Activated T-cell treated with anti-CD3 and anti-CD28 coated beads, Interleukin-2, amount 50 U/mL, for 4 hours (primary cell): ENCODE measurements around the gene MEST. TPM values are rescaled to one million over a fixed set of nuclear protein-coding genes. Genes with fewer than 3 reads are reported as not detected.

ENCODE experiments used
- ATAC-seq, 2 donors: fragments of 200-7000 bp; cut with Tn5 transposase; one replicate each; pipeline ENCODE4 v1.10.0; 2021
- DNase-seq: peaks from one replicate; pipeline ENCODE4 v3.0.0-alpha.2; 2020
- H3K27me3 Mint-ChIP-seq: one replicate; pipeline ENCODE4 v1.8.0; 2021; ENCODE audit warnings: low read depth, mixed read lengths
- H3K36me3 Mint-ChIP-seq: one replicate; pipeline ENCODE4 v1.8.0; 2022; ENCODE audit warnings: mixed read lengths; ENCODE audit not compliant: insufficient read depth
- H3K4me1 Mint-ChIP-seq: one replicate; pipeline ENCODE4 v1.8.0; 2021; ENCODE audit warnings: low read depth, mixed read lengths
- H3K4me3 Mint-ChIP-seq: one replicate; pipeline ENCODE4 v1.8.0; 2021; ENCODE audit warnings: mild to moderate bottlenecking, moderate library complexity, mixed read lengths
- H3K9me3 Mint-ChIP-seq: one replicate; pipeline ENCODE4 v1.8.0; 2021; ENCODE audit warnings: mixed read lengths
- total RNA-seq, 3 donors: library from RNA; stranded (reverse); gene quantifications; one replicate each; pipeline ENCODE4 v1.2.1, GENCODE V29; 2021

The MEST gene
- total RNA-seq, 3 donors from 2014 or later: 3.5 to 5.9 (median 5.2) TPM

DNA sequence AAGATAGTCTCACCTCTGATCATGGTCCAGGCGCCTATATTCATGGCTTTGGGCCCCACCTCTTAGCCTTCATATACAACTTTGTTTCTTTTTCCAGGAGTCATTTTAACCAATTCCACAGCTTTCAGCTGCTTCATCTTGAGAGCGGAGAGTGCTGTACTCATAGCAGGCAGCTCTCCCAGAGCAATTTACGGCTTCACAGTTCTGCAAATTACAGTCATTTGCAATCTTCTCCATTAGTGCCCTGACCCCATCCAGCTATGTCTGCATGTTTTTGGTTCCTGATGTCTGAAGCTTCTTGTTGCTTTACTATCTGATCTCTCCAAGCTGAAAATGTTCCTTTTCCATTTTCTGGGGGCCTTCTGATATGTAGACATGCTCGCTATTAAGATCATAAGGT is 18.0 kb upstream of the MEST start:
- H3K9me3 Mint-ChIP-seq: no peaks in the 10 kb centered on the region
- no peak for ATAC-seq
- H3K36me3 Mint-ChIP-seq: no peaks in the 10 kb centered on the region
- no peaks in the 10 kb centered on the region for H3K4me1 Mint-ChIP-seq
- no peak overlapping the region for H3K4me3 Mint-ChIP-seq
- peaks cover 13% of the 10 kb centered on the region for H3K27me3 Mint-ChIP-seq
- no peak for DNase-seq

DNA sequence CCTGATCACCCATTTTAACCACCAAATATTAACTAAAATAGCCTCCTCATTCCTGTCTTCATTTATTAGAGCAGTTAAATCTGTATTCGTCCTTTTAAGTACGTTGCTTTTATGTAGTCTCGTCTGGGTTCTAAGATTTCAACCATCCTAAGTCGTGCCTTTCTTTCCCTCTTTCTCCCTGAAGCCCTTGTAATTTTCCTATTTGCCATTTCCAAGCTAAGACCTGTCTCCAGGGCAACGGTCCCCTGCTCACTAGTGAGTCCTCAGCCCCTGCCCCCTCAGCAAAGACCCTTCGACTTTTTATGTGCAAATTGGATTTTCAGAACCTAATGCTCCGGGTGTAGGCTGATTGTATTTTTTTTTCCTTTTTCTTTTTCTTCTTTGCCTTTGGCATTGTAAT is 16.1 kb upstream of the MEST start:
- Mint-ChIP-seq H3K4me3 (no peak overlapping the region), H3K27me3 (peaks cover 14% of the 10 kb centered on the region)

DNA sequence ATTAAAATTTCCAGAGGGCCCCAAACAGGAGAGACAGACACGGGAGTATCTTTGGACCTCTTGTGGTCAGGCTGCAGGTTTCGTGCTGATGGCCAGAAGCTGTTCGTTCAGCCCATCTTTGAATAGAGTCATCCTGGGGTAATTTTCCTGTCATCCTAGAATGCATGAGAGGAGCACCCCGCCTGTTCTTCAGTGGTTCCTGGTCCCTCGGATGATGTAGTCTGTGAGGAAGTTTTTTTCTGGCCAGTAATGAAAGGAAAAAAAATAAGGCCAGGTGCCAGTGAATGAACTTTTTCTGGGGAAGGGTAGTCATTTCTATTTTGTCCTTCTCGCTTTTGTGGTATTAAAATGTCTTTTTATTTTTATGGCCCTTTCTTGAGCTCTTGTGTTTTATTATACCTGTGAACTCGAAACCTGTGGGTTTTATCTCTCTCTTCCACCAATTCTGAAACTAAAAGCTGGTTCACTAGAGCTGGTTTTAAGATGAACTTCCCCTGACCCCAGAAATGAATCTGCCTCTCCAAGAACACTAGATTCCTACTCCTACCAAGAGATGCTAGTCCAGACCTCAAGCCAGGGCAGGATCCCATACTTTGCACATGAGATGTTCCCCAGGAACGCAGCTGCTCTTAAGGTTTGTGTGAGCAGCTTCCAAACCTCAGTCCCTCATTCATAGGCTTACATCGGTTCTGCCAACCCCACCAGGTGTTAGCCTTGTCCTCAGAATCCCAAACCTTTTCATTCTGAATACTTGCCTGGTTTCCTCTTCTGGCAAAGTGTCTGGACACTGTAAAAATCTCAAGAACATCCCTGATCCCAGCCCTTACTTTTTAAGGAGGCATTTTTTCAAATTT is 15.4 kb upstream of the MEST start:
- Mint-ChIP-seq H3K4me1 (no peaks in the 10 kb centered on the region), H3K36me3 (no peaks in the 10 kb centered on the region), H3K9me3 (no peaks in the 10 kb centered on the region), H3K27me3 (peaks cover 12% of the 10 kb centered on the region), H3K4me3 (no peak overlapping the region)
- ATAC-seq: peak in 1 of 2 donors; percentile 48
- DNase-seq: no peak

More for the DNA sequence above, 16.1 kb upstream of the MEST start:
- Mint-ChIP-seq H3K9me3 (no peaks in the 10 kb centered on the region), H3K36me3 (no peaks in the 10 kb centered on the region), H3K4me1 (no peaks in the 10 kb centered on the region)
- no peak for ATAC-seq
- DNase-seq: no peak

DNA sequence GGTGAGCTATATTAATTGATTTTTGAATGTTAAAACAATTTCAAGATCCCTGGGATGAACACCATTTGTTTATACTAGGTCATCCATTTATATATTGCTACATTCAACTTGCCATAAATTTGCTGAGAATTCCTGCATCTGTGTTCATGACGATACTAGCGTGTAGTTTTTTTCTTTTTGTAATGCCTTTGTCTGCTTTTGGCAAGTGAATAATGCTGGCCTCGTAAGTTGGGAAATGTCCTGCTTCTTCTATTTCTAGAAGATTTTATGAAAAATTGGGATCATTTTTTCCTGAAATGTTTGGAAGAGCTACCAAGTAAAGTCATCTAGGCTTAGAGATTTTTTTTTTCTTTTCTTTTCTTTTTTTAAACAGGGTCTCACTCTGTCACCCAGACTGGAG is 12.9 kb upstream of the MEST start:
- no peak for ATAC-seq
- H3K36me3 Mint-ChIP-seq: no peaks in the 10 kb centered on the region
- H3K27me3 Mint-ChIP-seq: peaks cover 30% of the 10 kb centered on the region

DNA sequence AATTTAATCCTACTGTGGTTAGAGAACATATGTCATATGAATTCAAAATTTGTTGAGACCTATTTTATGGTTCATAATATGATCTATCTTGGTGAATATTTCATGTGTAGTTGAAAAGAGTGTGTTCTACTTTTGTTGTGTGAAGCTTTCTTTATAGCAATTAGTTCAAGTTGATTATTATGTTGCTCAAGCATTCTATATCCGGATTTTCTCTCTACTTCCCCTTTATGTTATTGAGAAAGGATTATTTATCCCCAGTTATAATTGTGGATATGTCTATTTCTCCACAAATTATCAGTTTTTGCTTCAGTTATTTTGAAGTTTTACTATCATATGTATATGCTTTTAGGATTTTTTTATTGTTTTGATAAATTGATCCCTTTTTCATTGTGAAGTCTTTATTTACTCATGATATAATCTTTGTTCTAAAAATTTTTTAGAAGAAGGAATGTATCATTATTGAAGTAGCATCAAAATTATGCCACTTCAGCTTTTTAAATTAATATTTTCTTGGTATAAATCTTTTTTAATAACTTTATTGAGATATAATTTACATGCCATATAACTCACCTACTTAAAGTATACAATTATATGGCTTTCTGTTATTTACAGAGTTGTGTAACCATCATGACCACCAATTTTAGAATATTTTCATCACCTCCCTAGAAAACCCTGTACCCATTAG is 12.0 kb upstream of the MEST start:
- Mint-ChIP-seq H3K36me3 (no peaks in the 10 kb centered on the region), H3K4me3 (no peak overlapping the region), H3K4me1 (no peaks in the 10 kb centered on the region), H3K27me3 (peaks cover 36% of the 10 kb centered on the region), H3K9me3 (no peaks in the 10 kb centered on the region)
- no peak for DNase-seq
- no peak for ATAC-seq

More for the DNA sequence above, 12.9 kb upstream of the MEST start:
- no peak for DNase-seq
- Mint-ChIP-seq H3K4me3 (no peak overlapping the region), H3K4me1 (no peaks in the 10 kb centered on the region), H3K9me3 (no peaks in the 10 kb centered on the region)

DNA sequence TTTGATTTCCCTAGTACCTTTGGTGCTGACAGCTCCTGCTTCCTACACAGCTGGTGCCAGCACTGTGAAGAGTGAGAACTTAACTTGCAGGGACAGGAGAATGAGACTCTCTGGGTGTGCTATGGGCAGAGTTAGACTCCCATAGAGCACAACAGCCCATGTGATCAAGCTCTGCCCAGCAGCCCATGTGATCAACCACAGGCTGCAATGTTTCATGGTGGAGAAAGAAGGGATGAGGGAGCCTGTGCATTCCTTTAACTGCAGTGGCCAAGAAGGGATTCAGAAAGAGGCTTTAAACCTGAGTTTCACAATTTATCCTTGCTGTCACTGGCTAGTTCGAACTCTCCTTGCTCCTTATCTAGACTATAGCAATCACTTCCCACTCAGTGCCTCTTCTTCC is 10.0 kb upstream of the MEST start:
- ATAC-seq: no peak
- H3K4me3 Mint-ChIP-seq: no peak overlapping the region
- H3K9me3 Mint-ChIP-seq: no peaks in the 10 kb centered on the region
- H3K36me3 Mint-ChIP-seq: no peaks in the 10 kb centered on the region
- peaks cover 15% of the 10 kb centered on the region for H3K4me1 Mint-ChIP-seq
- DNase-seq: no peak
- peaks cover 46% of the 10 kb centered on the region for H3K27me3 Mint-ChIP-seq

DNA sequence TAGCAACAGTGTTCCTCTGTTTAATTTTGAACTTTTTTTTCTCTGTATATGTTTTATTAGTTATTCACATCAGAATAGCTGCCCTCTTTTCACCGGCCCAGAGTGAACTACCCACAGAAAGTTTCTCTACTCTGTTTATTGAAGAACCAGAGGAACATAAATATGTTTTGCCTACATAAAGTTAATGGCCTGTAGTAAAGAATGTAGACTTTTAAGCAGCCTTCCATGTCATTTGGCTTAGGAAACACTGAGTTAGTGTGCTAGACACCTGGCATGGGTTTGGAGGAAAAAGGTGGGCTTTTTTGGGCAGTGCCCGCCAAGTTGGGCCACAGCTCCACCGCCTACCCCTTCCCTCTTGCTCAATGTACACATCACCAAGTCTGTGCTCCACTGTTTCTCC is 8.9 kb upstream of the MEST start:
- ATAC-seq (no peak), DNase-seq (no peak)
- Mint-ChIP-seq H3K4me1 (peaks cover 18% of the 10 kb centered on the region), H3K36me3 (no peaks in the 10 kb centered on the region), H3K4me3 (no peak overlapping the region), H3K9me3 (no peaks in the 10 kb centered on the region), H3K27me3 (peaks cover 51% of the 10 kb centered on the region)

DNA sequence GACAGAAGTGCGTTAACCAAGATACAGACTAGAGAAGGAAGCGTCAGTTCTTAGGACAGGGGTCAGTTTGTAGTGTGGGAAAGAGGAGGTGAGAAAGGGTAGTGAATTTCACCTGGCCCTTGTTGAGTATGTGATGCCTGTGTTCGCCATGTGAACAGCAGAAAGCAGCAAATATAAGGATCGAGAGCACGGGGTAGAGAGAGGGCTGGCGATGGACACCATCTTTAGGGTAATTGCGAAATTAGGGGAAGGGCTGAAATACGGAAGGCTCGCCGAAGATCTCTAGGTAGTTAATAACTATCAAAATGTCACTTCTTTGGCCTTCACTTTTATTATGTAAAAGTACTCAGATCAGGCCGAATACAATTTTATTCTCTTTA is 6.2 kb upstream of the MEST start:
- Mint-ChIP-seq H3K9me3 (no peaks in the 10 kb centered on the region), H3K4me3 (peak overlapping the region; percentile 83), H3K4me1 (peaks cover 18% of the 10 kb centered on the region), H3K36me3 (no peaks in the 10 kb centered on the region), H3K27me3 (peaks cover 59% of the 10 kb centered on the region)
- DNase-seq (no peak), ATAC-seq (no peak)

DNA sequence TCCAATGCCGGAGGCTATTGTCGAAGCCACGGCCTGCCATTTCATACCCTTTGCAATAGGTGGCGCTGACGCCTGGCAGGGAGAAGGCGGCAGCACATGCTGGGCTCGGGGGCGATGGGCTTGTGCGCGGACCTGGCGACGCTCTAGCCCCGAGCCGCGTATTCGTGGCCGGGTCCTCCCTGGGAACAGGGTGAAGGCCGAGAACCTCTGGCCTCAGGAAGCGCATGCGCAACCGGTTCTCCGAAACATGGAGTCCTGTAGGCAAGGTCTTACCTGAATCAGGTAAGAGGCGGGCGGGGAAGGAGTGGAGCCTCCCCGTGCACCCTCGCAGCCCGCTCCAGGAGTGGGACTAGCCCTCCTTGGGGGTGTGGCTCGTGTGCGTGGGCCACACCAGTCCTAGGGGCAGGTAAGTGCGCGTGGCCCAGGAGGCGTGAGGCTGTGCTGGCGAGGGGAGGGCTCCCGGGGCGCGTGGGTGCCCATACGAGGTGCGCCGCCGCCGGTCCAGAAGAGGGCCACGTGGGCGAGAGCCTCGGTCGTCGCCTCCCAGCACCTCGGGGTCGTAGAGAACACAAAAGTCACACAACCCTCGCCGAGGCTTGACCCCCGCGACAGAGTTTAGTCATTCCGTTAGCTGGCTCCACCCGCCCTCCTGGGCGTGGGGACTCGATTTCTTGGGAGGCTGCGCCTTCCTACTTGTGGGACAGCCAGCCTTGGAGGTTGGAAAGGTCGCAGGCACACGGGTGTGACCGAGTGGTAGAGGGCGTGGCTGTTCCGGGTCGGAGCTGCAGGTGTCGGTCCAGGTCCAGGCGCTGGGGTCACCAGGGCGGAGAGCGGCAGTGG is 5.6 kb upstream of the MEST start:
- peaks cover 63% of the 10 kb centered on the region for H3K27me3 Mint-ChIP-seq
- peaks cover 23% of the 10 kb centered on the region for H3K4me1 Mint-ChIP-seq
- ATAC-seq (peak; percentile 75 to 78), DNase-seq (peak; percentile 51)
- peak overlapping the region; percentile 83 for H3K4me3 Mint-ChIP-seq
- H3K9me3 Mint-ChIP-seq: no peaks in the 10 kb centered on the region
- no peaks in the 10 kb centered on the region for H3K36me3 Mint-ChIP-seq

DNA sequence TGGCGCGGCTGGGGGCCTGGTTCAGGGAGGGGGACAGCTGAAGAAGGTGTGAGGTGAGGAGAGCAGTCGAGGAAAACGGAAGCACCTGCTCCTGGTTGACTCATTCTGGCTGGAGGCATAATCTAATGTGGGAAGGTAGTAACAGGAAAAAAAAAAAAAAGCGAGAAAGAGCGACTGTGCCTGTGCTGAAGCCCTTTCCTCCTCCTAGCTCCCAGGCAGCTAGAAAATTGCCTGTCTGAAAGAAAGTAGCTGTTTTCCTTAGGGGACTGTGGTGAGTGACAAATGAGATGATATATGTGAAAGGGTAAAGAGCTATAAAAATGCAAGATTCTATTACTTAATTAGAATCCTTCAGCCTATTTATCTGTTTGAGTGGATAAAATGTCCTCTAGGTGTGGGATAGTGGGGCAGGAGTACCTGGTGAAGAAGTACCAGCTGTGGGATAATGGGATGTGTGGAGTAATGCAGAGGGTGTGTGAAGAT is 4.9 kb upstream of the MEST start:
- peaks cover 26% of the 10 kb centered on the region for H3K4me1 Mint-ChIP-seq
- DNase-seq (no peak), ATAC-seq (no peak)
- H3K36me3 Mint-ChIP-seq: no peaks in the 10 kb centered on the region
- peaks cover 62% of the 10 kb centered on the region for H3K27me3 Mint-ChIP-seq
- H3K9me3 Mint-ChIP-seq: no peaks in the 10 kb centered on the region
- peak overlapping the region; percentile 83 for H3K4me3 Mint-ChIP-seq

DNA sequence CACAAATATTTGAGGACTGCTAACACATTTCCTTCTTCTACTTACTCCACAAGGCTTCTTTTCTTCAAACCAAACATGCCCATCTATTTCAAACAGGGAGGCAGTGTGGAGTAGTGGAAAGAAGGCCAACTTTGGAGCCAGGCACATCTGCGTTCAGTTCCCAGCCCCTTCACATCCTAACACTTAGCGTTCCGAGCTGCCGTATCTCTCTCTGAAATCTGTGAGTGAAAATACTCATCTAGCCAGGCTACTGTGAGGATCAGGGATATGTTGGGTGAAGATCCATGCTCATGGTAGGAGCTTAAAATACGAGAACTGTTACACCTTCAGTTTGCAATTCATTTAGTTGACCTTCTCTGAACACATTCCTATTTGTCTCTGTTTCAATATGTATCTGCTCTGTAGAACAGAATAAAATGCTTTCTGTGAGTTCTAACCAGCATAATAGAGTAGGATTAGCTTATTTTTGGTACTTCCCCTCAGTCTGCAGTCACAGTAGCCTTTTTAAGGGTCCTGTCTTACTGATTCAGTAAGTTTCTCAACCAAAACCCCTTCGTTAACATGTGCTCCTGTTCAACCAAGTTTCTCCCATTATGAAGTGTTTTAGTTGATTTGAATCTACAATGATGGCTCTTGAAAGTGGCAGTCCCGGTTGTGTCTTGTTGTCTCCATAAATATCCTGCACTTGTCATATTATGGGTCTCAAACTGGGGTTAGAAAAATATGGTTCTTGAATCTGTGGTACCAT is 3.3 kb upstream of the MEST start:
- Mint-ChIP-seq H3K9me3 (no peaks in the 10 kb centered on the region), H3K4me3 (no peak overlapping the region), H3K4me1 (peaks cover 35% of the 10 kb centered on the region), H3K27me3 (peaks cover 64% of the 10 kb centered on the region), H3K36me3 (no peaks in the 10 kb centered on the region)
- ATAC-seq (no peak), DNase-seq (no peak)

DNA sequence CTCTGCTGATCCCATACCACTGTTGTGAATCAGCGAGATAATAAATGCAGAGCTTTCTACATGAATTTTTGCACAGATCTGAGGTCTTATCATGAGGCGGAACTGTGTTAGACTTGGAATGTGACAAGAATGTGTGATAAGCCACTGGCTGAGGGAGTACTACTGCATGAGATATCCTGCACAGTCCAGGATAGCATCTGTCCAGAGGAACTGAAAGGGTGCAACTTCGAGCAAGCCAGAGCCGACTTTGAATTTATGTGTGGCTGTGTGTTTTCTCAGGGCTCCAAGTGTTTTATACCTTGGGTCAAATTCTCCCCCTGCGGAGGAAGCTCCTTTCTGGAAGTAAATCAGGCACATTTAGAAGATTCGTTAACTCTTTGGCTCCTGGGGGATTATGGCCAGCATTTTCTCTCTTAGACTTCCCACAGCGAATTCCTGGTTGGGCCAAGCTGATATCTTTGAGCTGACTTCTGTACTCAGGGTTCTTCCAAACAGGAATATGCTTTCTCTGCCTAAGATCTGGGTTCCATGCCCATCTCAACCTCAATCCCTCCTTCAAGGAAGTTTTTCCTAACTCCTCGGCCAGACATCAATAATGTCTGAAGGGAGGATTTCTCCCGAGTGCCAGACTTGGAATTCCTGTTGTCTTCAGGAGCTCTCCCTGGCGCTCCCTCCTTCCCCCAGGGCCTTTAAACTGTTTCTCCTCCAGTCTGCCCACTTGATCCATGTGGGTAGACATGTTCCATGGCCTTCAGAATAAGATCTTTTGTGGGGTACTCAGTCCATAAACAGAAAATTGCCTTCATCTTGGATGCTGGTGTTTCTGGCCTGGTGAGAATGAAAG is 2.5 kb upstream of the MEST start:
- Mint-ChIP-seq H3K4me1 (peaks cover 35% of the 10 kb centered on the region), H3K9me3 (no peaks in the 10 kb centered on the region), H3K27me3 (peaks cover 69% of the 10 kb centered on the region), H3K4me3 (no peak overlapping the region), H3K36me3 (no peaks in the 10 kb centered on the region)
- DNase-seq (no peak), ATAC-seq (no peak)

DNA sequence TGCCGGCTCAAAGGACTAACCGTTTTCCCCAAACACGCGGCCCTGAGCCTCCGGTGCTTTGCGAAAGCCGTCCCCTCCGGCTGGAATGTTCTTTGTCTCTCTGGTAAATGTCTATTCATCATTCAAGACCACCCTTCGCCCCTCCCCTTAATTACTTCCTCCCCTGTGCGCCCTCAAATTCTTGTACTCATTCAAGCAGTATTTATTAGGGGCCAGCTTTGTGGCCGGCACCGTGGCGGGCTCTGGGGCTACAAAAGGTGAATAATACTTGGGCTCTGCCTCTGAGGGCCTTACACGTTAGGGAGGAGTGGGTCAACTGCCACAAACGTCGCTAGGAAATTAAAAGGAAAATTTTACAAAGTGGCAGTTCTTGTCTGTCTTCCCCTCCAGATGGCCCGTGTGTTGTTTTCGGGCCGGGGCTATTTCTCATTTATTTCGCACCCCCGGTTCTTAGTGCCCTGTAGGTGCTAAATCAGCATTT is 1.5 kb upstream of the MEST start:
- H3K4me1 Mint-ChIP-seq: peaks cover 31% of the 10 kb centered on the region
- DNase-seq: no peak
- ATAC-seq: no peak
- H3K27me3 Mint-ChIP-seq: peaks cover 62% of the 10 kb centered on the region
- no peaks in the 10 kb centered on the region for H3K9me3 Mint-ChIP-seq
- no peak overlapping the region for H3K4me3 Mint-ChIP-seq
- no peaks in the 10 kb centered on the region for H3K36me3 Mint-ChIP-seq
